H4 (cell line): ENCODE data around the gene KIAA1671. TPM values are rescaled to one million over a fixed set of nuclear protein-coding genes. Genes with fewer than 3 reads are reported as not detected.
A peak's percentile ranks its signal among the peaks of the same experiment; 100 is the strongest.

Source experiments
- DNase-seq: peaks from one replicate; pipeline ENCODE4 v3.0.0-alpha.2; 2015; ENCODE audit warnings: low spot score
- total RNA-seq: library from RNA; depleted of rRNA; stranded (reverse); fragments of >200 nt; shearing (Covaris generic); gene quantifications from 2 replicates; pipeline ENCODE4 v1.2.3, GENCODE V29; 2014

Gene KIAA1671
- total RNA-seq, 1 experiment from 2014 or later: 3.2 TPM

DNA sequence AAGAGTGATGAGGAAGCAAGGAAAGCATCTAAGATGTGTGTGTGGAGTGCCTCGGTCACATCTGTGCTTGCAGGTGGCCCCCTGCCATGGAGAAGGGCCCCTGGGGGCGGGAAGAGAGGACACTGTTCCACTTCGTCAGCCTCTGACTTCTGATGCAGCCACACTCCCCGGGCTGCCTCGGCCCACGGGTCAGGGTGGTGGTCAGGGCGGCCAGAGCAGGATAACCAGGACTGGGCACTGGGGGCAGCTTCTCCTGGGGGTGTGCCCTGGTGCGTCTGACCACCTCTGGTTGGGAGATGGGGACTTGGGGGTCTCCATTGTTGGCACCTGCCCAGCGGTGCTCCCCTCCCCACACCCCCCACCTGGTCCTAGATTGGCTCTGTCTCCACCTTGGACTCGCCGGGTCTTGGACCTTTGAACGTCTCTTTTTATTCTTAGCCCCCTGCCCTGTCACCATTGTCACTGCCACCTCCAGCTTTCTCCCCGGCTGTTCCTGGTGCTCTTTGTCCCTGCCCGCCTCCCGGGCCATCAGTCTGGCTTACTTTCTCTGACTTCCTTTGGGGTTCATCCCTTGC, 114.4 kb downstream of the KIAA1671 start:
- DNase-seq: no peak

DNA sequence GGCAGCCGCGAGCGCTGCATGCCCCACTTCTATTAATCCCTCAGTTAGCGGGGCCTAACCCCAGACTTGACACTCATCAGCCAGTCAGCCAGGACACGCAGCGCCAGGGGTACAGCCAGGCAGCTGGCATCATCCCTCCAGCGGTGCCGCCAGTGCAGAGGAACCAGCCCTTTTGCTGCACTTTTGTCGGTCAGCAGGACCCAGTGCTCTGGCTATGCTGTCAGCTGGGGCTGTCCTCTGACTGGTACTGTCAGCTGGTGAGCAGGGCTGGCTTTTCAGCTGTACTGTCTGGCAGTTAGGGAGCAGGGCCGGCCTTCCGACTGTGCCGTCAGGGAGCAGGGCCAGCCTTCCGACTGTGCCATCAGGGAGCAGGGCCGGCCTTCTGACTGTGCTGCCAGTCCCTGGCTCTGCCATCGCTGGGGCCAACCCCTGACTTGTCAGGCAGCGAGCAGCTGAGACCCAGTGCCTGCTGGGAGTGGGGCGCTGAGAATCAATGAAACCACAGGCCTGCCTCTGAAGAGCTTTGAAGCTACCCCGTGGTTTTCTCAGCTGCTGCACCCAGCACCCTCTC, 115.4 kb downstream of the KIAA1671 start:
- DNase-seq: no peak

DNA sequence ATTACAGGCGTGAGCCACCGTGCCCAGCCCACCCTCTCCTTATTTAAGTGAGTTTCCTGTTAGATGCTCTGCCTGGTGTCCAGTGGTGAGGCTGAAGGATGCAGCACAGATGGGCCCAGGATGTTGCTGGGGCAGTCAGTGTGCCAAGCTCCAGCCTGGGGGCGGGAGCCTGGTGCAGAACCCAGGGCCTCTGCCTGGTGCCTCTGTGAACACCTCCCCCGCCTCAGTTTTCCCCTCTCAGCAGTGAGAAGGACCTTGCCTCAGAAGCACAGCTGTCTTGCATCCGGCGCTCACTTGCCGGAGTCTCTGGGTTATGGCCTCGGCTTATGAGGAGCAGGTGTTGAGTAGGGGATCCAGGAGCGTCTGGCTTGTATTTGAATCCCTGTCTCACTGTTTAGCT, 116.2 kb downstream of the KIAA1671 start:
- no peak for DNase-seq

DNA sequence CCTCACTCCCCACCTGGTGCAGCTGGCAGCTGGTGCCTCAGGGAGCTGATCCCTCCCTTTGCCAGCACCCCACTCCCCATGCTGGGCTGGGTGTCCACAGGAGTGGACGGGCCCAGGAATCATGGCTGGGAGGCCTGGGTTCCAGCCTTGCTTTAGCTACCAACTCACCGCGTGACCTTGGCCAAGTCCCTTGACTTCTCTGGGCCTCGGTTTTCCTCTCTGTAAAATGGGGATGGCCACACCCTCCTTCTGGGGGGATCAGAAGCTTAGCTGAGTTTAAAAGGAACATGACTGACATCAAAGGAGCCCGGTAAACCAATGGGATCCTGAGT, 116.9 kb downstream of the KIAA1671 start:
- DNase-seq: no peak

DNA sequence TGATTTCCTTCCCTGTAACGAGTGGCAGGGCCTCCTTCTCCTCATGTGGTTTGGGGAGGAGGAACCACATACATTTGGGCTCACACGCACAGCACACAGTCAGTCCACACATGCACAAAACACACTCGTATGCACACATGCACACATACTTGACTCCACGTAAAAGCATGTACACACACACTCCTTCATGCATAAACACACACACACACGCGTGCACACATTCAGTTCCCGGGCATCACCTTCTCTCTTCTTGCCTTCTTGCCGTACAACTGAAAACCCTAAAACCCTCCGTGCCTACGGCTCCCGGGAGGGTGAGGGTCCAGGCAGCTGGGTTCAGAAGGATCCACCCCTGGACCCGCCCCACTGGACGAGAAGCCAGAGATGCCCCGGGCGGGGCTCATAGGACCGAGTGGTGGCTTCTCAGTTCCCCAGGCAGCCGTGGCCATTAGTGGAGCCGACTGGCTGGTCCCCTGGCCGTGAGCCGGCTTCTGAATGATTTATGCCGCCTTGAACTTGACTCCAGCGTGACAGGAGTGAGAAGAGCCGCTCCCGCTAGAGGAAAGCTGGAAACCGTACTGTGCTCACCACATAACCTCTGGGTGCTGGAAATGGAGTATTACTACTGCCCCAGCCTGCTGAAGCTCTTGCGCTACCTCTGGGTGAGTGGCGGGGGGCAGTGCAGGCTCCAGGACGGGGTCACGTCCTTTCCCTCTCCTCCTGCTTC, 117.4 kb downstream of the KIAA1671 start:
- DNase-seq: no peak

DNA sequence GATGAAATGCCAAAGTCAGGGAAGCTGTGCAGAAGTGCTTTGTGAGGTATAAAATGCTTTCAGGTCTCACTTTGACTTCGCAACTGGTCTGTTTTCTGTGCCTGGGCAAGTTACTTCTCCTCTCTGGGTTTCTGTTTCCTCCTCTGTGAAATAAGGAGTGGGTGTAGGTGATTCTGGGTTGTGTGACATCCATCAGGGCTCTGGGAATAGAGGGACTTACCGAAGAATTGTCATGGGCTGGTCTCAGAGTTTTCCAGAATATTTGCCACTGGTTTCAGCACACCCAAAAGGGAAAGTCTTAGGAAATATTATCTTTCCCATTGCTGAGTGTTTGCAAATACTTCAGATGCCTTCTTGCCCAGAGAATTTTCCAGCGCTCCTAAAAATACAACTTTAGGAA, 118.4 kb downstream of the KIAA1671 start:
- no peak for DNase-seq

DNA sequence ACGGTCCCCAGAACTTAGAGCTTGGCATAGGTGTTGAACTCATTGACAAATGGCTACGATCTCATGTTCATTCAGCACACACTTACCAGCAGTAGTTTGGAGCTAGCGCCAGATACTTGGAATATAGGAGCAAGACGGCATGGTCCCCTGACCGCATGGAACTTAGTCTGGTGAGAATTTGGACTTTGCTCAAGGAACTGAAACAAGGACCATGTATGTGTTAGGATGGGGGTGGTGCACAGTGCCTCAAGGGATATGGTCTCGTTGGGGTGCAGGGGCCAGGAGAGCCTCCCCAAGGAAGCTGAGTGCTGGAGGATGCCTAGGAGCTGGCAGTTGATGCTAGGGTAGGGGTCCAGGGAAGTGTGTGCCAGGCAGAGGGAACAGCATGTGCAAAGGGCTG, 119.2 kb downstream of the KIAA1671 start:
- no peak for DNase-seq

DNA sequence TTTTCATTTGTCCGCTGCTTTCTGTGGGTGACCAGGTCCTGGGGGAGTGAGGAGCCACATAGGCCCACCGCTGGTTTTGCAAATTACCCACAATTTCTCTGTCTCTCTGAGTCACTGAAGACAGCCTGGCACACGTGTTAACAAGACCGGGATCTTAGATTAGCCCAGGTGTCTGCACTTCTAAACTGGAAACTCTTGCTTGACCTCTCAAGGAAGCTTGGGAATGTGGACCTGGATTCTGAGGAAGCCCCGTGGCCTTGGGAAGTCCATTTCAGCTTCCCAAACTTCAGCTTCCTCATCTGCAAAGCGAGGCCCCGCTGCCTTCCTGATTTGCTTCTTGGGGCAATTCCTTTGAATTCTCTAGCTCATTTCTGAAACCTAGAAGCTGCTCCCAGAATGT, 119.9 kb downstream of the KIAA1671 start:
- no peak for DNase-seq

DNA sequence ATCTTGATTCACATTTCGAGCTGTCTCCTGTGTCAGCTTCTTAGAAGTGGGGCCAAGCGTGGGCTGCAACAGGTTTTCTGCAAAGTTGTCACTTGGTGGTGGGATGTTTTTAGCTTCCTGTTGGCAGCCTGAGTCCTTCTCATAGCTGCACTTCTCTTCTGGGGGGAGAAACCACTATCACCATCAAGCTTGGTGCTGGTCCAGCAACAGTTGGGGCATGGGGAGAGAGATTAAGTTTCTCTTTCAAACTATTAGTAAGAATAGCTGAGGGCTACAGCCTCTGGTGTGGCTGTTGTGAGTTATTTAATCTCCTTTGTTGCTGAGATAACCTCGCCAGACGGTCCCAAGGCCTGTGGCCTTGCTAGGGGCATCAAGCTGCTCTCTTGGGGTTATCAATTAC, 123.8 kb downstream of the KIAA1671 start:
- no peak for DNase-seq

DNA sequence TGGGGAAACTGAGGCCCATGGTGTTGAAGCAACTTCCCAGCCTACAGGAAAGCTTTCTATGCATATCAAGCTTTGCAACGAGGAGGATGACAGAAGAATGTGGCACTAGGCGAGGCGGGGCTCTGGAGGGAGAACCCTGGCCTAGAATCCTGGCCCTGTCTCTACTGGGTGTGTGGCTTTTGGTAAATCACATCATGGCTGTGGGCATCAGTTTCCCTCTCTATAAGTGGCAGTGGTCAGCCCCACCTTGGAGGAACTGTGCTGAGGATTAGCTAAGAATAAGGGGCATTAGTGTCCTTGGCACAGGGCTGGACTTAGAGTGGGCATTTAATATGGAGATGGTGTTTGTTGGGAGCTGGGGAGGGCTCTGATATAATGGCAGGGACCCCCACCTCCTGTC, 124.5 kb downstream of the KIAA1671 start:
- no peak for DNase-seq

DNA sequence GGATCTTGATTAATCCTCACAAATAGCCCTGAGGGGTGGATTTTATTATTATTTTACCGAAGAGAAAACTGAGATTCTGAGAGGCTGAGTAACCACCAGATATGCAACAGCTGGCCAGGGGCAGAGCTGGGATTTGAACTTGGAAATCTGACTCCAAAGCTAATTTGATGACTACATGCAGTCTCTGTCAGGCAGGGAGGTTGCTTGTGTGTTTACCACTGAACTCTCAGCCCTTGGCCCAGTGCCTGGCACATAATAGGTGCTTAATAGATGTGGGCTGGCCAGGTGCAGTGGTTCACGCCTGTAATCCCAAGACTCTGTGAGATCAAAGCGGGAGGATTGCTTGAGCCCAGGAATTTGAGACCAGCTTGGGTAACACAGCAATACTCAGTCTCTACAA, 125.4 kb downstream of the KIAA1671 start:
- DNase-seq: peak; percentile 19

DNA sequence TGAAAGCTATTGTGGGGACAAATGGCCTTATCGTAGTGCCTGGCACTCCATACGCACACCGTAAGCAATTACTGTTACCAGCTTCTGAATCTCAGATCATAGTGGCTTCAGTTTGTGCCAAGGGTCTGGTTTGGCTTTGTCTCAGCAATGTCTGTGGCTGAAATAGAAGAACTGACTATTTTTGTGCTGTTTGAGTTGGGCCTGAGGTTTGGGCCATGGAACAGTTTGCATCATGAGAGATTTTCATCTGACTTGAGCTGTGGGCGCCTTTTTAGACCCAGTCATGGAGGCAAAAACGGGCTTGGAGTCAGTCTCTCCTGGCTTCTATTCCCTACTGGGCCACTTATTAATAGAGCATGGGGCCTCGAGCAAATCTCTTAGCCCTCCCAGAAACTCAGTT, 126.1 kb downstream of the KIAA1671 start:
- DNase-seq: no peak

DNA sequence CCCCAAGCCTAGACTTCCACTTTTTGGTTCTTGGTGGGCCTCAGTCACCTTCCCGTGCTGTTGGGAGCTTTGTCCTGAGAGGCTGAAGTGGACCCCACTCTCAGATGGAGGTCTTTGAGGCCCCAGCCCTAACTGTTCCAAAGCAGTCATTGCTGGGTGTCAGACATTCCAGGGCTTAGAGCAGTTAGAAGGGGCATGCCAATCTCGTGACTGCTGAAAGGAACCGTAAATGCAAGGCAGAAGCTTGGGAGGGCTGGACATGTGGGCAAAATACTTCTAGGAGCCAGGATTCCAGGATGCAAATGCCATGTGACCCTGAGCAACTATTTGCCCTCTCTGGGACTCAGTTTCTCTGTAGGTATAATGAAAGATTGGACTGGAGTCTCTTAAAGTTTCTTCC, 128.3 kb downstream of the KIAA1671 start:
- no peak for DNase-seq

DNA sequence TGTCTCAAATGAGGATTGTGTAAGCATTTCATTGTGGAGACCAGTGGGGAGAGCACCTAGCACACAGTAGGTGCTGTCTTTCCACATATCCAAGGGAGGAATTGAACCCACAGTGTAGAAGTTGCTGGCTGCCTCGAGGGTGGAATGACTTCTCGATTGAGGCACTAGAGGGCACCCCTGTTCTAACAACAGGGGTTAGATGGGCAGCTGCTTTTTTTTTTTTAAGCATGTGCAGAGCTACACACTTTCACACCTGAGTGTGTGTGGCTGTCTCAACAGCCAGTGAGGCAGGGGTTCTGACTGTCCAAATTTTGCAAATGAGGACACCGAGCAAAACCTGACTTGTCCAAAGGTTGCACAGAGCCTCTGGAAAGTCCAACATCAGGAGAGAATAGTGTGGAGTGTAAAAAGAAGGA, 128.9 kb downstream of the KIAA1671 start:
- DNase-seq: peak; percentile 14

DNA sequence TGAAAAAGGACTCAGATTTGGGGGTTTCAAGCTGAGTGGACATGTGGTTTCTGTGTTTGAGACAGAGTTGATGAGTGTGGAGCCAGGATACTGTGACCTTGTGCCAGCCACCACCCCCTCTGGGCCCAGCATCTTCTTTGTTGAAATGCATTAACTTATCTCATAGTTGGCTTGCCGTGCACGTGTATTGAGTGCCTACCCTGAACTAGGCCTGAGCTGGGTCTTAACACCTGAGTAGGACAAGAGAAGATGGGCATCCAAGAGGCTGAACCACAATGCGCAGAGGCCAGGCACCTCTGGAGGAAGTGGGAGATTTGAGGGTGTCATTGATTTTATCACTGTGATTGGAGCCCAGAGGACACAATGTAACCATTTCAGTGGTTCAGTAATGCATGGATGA, 129.6 kb downstream of the KIAA1671 start:
- DNase-seq: no peak

DNA sequence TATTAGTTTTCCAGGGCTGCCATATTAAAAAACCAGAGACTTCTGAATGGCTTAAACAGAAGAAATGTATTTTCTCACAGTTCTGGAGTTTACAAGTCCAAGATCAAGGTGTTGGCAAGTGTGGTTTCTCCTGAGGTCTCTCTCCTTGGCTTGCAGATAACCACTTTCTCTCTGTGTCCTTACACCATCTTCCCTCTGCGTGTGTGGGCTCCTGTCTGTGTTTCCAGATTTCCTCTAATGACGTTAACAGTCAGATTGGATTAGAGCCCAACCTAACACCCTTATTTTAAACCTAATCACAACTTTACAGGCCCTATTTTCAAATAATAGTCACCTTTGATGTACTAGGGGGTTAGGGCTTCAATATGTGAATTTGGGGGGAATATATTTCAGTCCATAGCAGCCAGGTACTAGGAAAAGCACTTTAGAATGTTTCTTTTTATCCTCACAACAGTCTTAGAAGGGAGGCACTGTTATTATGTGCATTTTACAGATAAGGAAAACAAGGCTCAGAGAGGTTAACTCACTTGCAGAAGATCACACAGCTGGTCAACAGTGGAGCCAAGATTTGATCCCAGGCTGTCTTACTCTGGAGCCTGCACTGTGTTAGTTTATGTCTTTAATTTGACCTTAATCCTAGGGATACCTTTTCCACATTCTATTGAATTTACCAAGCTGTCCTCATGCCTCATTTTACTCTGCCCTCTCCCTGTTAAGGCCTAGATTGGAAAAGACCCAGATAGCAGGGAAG, 130.7 kb downstream of the KIAA1671 start:
- DNase-seq: no peak

DNA sequence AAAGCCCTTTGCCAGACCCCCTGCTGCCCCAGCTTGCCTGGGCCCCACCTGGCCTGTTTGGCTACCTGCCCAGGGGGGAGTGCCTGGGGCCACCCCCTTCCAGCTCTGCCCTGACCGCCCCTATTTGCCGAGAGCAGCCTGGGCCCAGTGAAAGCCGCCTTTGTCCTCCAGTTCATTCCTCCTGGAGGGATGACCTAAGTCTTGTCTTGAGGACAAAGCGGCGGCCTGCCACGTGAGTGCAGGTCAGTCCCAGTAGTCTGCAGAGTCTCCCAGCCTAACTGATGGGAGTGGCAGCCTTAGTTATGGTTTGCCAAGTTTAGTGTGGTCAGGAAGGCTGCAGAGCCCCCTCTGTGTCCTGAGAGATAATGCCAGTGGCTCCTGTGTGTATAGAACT, 131.3 kb downstream of the KIAA1671 start:
- no peak for DNase-seq

DNA sequence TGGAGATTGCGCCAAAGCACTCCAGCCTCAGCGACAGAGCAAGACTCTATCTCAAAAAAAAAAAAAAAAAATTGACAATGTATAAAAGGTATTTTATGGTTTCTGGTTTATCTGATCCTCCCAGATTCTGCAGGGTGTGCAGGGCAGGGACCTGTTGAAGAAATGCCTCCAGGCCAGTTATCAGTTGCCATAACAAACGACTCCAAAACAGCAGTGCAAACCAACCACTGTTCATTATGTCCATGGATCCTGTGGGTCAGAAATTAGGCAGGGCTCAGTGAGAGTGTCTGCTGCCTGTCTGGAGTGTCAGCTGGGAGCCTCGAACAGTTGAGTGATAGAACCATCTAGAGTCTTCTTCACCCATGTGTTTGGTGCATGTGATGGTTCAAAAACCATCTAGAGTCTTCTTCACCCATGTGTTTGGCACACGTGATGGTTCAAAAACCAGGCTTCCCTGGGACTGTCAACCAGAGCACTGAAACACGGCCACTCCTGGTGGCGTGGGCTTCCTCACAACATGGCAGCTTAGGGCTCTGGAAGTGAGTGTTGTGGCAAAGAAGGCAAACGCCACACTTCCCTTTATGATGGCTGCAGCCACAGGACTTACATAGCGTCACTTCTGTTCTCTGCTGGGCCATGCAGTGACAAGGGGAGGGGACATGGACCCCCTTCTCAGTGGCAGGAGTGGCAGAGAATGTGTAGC, 132.0 kb downstream of the KIAA1671 start:
- DNase-seq: no peak

DNA sequence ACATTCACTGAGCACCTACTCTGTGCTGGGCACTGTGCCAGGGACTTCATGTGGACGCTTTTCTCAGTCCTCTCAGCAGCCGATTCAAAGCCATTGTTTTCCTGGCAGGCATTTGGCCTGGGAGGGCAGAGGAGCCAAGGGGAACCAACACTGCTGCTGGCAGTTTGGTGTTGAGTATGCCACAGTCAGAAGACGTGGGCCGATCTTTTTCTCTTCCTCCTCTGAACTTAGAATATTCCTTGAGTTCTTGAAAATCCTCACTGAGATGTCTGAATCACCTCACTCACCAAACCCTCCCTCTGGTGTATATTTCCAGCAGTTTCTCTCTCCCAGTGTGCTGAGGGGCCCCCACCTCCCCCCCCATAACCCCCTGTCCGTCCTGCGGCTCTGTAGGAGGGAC, 132.6 kb downstream of the KIAA1671 start:
- no peak for DNase-seq

DNA sequence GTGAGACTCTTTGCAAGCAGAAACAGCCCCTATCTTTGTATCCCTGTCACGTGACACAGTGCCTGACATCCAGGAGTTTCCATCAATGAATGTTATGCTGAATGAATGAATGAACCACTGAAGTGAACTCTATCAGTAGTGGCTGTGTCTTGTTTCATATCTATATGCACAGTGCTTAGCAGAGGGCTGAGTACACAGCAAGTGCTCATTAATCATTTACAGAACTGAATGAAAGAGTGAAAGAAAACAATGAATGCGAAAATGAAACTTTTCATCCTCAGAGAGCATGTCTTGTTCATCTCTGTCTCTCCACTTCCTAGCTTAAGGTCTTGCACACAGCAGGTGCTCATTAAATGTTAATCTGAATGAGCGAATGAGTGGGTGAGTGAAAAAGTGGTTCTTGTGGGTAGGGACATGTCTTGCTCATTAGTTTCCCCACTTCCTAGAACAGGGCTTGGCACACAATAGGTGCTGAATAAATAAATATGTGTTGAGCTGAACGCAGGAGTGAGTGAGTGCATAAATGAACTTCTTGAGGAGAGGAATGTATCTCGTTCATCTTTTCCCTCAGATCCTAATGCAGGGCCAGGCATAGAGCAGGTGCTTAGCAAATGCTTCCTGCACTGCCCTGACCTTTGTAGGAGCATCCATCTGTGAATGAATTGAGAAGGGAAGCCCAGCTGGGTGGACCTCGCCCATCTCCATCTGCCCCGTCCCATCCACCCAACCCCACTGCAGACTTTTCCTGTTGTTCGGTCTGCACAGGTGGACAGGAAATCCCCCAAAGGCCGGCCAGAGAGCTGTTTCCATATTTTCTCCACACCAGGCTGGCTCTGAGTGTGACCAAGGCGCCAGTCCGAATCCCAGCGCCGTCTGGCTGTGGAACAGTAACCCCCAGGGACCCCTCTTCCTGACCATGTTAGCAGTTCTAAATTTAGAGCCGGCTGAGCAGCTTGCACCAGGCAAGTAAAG, 133.7 kb downstream of the KIAA1671 start:
- no peak for DNase-seq

DNA sequence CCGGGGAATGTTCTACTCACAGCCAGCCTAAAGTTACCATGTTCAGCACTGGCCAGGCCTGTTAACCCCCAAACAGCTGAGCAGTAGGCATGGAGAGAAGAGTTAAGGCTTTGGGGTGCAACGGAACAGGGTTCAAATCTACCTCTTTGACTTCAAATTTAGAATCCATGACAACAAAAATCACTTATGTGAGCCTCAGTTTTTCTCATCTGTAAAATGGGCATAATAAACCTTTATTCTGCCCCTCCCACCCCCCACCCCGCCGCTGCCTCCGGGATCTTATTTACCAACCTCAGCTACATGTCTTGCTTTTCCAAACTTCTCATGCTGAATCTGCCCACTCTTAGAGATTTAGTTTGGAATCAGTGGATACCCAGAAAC, 134.4 kb downstream of the KIAA1671 start:
- no peak for DNase-seq
